Stimulated activated CD8-positive, alpha-beta memory T cell treated with anti-CD3 and anti-CD28 coated beads, Interleukin-7, amount 100 ng/mL, for 48 hours (primary cell): ENCODE measurements around the gene ADCYAP1R1.

ENCODE experiments used
- DNase-seq, 2 donors: peaks; one replicate each; pipeline ENCODE4 v3.0.0-alpha.2; 2020; ENCODE audit warnings: low read depth in 1 of 2; ENCODE audit errors: extremely low read depth in 1 of 2

ADCYAP1R1 gene

DNA sequence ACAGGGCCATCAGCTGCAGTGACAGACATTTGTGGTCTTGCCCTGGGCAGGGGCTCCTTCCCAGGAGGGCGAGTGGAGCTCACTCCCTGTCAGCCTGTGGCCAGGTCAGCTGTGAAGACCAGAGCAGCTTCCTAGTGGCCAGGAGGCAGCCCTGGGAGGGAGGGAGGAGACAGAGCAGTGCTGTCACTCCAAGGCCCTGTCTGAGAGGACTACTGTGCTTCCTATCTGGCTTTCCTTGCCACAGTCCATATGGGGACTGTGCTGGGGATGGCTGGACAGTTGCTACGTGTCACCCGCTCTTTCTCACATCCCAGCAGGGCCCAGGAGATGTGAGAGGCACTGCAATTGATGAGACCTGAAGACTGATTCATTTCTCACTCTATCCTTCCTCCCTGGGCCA lies 15.2 kb upstream of the ADCYAP1R1 start:
- DNase-seq: no peak

DNA sequence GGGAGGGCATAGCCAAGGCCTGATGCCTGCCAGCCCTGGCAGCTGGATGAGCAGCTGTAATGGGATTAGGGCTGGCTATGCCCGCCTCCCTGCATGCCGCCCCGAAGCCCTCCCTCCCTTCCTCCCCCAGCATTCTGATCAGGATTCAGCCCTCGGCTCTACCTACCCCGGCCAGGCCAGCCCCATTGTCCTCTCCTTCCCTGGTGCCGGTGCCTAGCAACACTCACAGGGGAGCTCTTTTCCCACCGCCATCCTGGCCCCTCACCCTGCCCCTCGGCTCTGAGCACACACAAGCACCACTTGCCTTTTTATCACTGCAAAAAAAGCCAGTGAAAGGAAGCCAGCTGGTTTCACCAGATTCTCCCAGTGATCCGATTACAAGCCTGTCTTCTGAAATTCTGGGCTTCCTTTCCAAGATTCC lies 9.0 kb upstream of the ADCYAP1R1 start:
- no peak for DNase-seq

DNA sequence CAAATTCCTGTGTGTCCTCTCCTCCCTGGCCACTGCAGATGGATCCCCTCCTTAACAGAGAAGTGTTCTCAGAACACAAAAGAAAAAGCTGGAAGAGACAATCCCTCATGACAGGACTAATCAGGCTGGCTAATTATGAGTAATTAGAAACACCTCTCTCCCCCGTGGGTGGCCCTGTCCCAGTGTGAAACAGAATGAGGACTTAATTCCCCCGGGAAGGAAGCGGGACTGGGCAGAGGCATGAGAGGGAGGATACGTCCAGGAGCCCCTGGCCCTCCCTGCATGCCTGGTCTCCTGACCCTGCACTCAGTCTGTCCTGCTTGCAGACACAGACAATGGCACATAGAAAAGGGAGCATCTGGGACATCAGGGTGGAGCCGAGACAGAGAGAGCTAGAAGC lies 7.6 kb upstream of the ADCYAP1R1 start:
- no peak for DNase-seq

DNA sequence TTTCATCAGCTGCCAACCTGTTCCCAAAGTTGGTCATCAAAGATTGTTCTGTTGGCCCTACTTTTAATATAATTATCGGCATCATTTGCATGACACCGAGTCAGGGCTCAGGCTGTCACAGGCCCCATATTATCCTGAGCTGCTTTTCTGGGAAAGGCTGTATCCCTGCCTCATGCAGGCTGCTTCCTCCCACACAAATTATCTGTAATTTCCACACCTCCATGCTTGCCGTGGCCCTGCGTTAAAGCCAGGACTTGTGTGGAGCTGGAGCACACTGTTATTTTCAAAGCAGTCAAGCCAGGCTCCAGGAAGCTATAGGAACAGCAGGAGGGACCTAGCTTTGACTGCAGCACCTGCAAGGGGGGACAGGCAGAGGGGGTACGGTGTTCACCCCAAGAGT lies 5.4 kb upstream of the ADCYAP1R1 start:
- no peak for DNase-seq

GRCh38 chr7:31047313-31048146 lies 4.6 kb upstream of the ADCYAP1R1 start:
- DNase-seq: no peak

DNA sequence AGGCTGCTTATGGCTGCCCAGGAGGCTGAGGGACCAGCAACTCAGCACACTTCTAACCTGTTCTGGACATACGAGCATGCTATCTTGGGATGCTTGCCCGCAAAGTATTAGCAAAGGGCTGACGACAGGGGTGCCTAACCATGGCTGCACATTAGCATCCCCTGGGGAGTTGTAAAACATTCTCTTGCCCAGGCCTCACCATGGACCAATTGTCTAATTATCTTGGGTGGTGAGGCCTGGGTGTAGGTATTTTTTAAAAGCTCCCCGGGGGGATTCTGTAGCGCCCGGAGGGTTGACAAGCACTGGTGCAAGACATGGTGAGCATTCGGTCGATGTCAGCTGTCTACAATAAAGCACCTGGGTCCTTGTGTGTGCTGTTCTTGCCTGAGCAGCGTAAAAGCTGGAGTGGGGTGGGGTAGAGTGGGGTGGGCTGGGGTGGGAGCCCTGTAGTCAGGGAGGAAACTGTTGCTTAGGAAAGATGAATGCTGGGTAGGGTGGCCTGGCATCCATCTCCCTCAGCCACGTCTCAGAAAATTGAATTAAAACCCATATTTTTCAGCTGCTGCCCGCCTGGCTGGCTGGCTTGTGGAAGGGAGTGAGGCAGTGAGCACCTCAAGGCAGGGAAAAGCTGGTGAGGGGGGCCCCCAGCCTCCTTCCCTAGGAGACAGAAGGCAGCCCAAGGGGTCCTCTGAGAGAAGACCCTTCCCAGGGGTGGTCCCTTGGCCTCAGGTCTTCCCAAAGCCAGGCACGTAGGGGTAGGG lies 2.9 kb upstream of the ADCYAP1R1 start:
- no peak for DNase-seq

DNA sequence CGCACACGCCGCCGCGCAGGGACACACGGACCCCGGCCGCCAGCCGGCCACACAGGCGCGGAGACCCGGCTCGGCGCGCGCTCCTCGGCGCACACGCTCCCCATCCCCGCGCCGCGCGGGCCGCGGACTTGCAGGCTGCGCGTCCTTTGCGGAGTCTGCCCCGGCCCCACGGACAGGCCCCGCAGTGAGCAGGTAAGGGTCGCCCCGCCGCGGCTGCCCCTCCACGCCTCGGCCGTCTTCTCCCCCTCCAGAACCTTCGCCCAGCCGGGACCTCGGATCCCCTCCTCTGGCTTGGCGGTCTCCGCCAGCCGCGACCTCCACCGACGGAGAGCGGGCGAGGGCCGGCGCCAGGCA lies 356 bp downstream of the ADCYAP1R1 start:
- no peak for DNase-seq

DNA sequence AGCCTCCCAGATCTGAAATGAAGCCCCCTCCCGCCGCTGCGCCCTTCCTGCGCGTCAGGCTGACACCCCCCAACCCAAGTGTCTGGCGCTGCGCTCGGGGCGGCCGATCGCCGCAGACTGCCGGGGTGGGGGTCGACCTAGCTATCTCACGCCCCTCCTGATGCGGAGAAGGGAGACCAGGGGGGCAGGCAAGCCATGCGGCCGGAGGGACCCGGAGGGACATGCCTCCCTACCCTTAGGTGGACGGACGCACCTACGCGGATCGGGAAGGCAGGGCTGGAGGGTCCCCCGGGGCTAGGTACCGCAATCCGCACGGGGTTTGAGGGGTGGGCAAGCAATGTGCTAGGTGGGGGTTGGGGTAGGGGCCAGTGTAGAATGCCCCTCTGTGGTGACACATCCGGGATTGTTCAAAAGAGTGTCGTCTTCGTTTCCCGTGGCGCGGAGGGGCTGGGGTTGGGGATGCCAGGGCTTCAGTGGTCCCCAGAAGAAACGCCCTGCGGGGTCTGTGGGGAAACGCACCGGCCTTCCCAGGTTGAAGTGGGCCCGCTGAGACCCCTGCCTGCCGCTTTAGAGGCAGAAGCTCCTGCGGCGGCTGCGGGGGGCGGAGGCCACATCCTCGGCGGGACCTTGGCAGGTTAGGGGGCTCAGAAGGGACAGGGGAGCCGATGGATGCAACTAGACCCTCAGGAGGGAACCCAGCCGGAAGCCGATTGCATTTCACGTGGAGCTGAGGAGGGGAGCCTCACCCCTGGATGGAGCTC lies 913 bp downstream of the ADCYAP1R1 start:
- no peak for DNase-seq

- no peak for DNase-seq
Observed at GRCh38 chr7:31053986-31054385, 1.9 kb downstream of the ADCYAP1R1 start.

GRCh38 chr7:31054608-31055278 lies 2.6 kb downstream of the ADCYAP1R1 start:
- no peak for DNase-seq

DNA sequence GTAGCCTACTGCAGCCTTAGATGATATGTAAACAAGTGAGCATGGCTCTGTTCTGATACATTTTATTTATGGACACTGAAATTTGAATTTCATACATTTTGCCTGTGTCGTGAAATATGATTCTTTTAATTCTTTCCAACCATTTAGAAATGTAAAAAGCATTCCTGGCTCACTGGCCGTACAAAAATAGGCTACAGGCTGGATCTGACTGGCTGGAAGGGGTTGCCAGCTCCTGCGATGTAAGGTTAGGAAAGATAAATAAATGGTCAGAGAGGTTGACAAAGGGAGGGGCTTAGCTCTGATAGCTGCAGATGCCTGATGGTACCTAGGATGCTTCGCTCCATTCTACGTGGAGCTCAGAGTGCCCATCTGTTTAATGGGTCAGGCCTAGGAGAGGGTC lies 3.4 kb downstream of the ADCYAP1R1 start:
- no peak for DNase-seq

GRCh38 chr7:31056775-31057346 lies 4.8 kb downstream of the ADCYAP1R1 start:
- no peak for DNase-seq

DNA sequence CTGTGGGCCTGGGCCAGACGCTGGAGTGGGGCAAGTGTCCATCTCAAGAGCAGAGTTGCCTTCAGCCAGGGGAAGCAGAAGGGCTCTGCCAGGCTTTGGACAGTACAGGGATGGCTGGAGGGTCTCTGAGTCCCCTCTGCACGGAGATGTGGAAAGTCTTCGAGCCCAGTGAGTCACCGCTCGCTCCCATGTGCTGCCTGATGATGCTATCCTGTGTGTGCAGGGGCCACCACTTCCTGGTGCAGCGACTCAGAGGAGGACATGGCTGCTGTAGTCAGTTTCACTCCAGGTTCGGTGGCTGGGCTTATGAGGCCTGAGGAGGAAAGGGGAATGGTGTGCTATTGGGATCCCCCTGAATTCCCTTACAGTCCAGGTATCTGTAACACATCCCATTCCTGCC lies 6.0 kb downstream of the ADCYAP1R1 start:
- DNase-seq: no peak

DNA sequence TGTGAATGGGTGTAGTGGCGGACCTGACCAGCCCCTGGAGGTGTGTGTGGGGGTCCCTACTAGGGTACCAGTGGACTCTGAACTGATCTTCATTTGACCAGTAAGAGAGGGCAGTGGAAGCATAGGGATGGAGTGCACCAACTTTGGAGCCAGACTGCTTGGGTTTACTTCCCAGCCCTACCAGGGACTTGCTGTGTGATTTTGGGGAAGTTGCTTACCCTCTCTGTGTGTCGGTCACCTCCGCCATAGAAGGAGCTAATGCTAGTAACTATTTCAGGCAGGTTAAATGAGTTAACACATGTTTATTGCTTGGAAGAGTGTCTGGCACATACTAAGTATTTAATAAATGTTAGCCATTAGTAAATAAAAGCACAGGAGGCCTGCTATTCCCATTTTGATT lies 6.6 kb downstream of the ADCYAP1R1 start:
- no peak for DNase-seq

GRCh38 chr7:31059551-31059950 lies 7.4 kb downstream of the ADCYAP1R1 start:
- no peak for DNase-seq

GRCh38 chr7:31061185-31061584 lies 9.1 kb downstream of the ADCYAP1R1 start:
- DNase-seq: no peak

DNA sequence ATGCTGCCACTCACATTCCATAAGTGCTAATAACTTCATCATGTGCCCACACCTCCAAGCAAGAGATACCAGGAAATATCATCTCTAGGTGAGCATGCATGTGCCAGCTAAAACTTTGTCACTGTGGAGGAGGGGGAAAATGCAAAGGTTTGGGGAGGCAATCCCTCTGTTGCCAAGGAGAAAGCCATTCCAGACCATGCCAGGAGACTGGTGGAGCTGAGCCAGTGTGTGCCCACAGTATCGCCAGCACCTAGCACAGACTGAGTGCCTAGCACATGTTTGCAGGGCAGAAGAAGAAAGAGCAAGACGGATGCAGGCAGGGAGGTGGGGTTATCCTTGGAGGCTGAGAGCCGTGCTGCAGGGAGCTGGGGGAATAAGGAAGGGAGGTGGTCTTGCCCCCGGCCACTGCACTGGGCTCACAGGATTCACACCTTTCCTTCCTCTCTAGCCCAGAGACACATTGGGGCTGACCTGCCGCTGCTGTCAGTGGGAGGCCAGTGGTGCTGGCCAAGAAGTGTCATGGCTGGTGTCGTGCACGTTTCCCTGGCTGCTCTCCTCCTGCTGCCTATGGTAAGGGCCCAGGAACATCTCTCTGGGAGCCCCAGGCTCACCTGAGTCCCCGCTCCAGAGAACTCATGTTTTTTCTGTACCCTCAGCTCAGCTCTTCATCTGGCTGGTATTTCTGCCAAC lies 10.8 kb downstream of the ADCYAP1R1 start:
- DNase-seq: no peak

GRCh38 chr7:31065021-31065593 lies 13.0 kb downstream of the ADCYAP1R1 start:
- no peak for DNase-seq

- no peak for DNase-seq
Observed at GRCh38 chr7:31065840-31066239, 13.7 kb downstream of the ADCYAP1R1 start.
